Endothelial cell of umbilical vein (primary cell): Measurements from ENCODE around the gene DEF6. TPM values are rescaled to one million over a fixed set of nuclear protein-coding genes. Genes with fewer than 3 reads are reported as not detected.

Experiments used
- BruUV-seq: library from RNA; stranded (reverse); fragments of 400-500 nt; replicated peaks from 2 replicates; lab custom pipeline; 2021; lab: Mats Ljungman, UMichigan
- CTCF ChIA-PET: fragments of 300-600, 350-600 bp; sonication (Branson Sonifier 250); formaldehyde crosslinking; loops from one replicate; lab custom pipeline; 2021; ENCODE audit warnings: antibody characterized with exemption, inconsistent platforms; lab: Charles Lee
- POLR2A ChIA-PET: fragments of 300-600, 350-600 bp; sonication (Branson Sonifier 250); formaldehyde crosslinking; loops from one replicate; lab custom pipeline; 2021; ENCODE audit warnings: antibody characterized with exemption, inconsistent platforms; lab: Charles Lee
- DNase-seq: peaks from one replicate; pipeline ENCODE4 v3.0.0-alpha.2; 2011; ENCODE audit warnings: low read depth, low spot score
- FAIRE-seq: peaks from 2 replicates; lab custom pipeline; 2011; peaks lifted over from hg19 to GRCh38; lab: Jason Lieb, UNC
- H2AFZ ChIP-seq: 2 replicates; pipeline ENCODE4 v1.6.0; 2012; ENCODE audit warnings: low read depth, low read length, control low read depth, inconsistent platforms
- H3K27ac ChIP-seq: 2 replicates; pipeline ENCODE4 v1.5.1; 2011; ENCODE audit warnings: low read depth, mild to moderate bottlenecking, control low read depth, low read length, moderate library complexity; ENCODE audit not compliant: insufficient read depth
- H3K27me3 ChIP-seq, 2 experiments: 2 replicates each; pipeline versions ENCODE4 v1.6.0 to v1.6.1; 2011; ENCODE audit warnings: low read length in 2 of 2, mixed read lengths in 1 of 2; ENCODE audit not compliant: control insufficient read depth in 2 of 2, insufficient read depth in 2 of 2
- H3K36me3 ChIP-seq, 2 experiments: 2 replicates in 1 of 2; 3 replicates in 1 of 2; pipeline ENCODE4 v1.5.1; 2011; ENCODE audit warnings: low read length in 2 of 2, mild to moderate bottlenecking in 1 of 2, moderate library complexity in 1 of 2; ENCODE audit not compliant: control insufficient read depth in 2 of 2, insufficient read depth in 2 of 2; ENCODE audit errors: extremely low read depth in 1 of 2
- H3K4me1 ChIP-seq: 3 replicates; pipeline ENCODE4 v1.5.1; 2011; ENCODE audit warnings: mild to moderate bottlenecking, low read length; ENCODE audit not compliant: control insufficient read depth, insufficient read depth; ENCODE audit errors: extremely low read depth
- H3K4me2 ChIP-seq: 2 replicates; pipeline ENCODE4 v1.6.1; 2011; ENCODE audit warnings: low read length, control low read depth, mixed read lengths; ENCODE audit not compliant: insufficient read depth
- H3K4me3 ChIP-seq, 3 experiments: fragments of 200-600 bp in 1 of 3; sonication (generic), shearing (Covaris generic) in 1 of 3; replicated peaks in 1 of 3; 2 replicates each; pipeline ENCODE4 v1.5.1; 2011 to 2016; ENCODE audit warnings: control low read depth in 3 of 3, low read length in 3 of 3, mild to moderate bottlenecking in 2 of 3, inconsistent platforms in 1 of 3, low read depth in 1 of 3, moderate library complexity in 1 of 3; ENCODE audit not compliant: insufficient read depth in 1 of 3
- H3K79me2 ChIP-seq: 2 replicates; pipeline ENCODE4 v1.6.0; 2012; ENCODE audit warnings: low read length, inconsistent platforms; ENCODE audit not compliant: control insufficient read depth, insufficient read depth
- H3K9ac ChIP-seq: replicated peaks from 2 replicates; pipeline ENCODE3; 2011; ENCODE audit warnings: low read length, control low read depth; ENCODE audit not compliant: insufficient read depth; ENCODE audit errors: extremely low read depth
- H3K9me1 ChIP-seq: replicated peaks from 3 replicates; pipeline ENCODE4 v1.6.0; 2011; ENCODE audit warnings: mild to moderate bottlenecking, low read length; ENCODE audit not compliant: control insufficient read depth, insufficient read depth; ENCODE audit errors: extremely low read depth
- H3K9me3 ChIP-seq: replicated peaks from 2 replicates; pipeline ENCODE4 v1.5.1; 2012; ENCODE audit warnings: low read length, inconsistent platforms; ENCODE audit not compliant: control insufficient read depth, insufficient read depth
- H4K20me1 ChIP-seq: replicated peaks from 2 replicates; pipeline ENCODE3; 2011; ENCODE audit warnings: mild to moderate bottlenecking, low read length; ENCODE audit not compliant: control insufficient read depth, insufficient read depth; ENCODE audit errors: extremely low read depth
- EZH2 ChIP-seq: IDR thresholded peaks from 2 replicates; pipeline ENCODE4 v1.6.1; 2012; ENCODE audit warnings: borderline replicate concordance, low read depth, mild to moderate bottlenecking, moderate library complexity, low read length, inconsistent platforms; ENCODE audit not compliant: severe bottlenecking
- FOS ChIP-seq: IDR thresholded peaks from 2 replicates; pipeline ENCODE4 v1.6.1; 2011; ENCODE audit warnings: mild to moderate bottlenecking, low read length, moderate library complexity, borderline replicate concordance; ENCODE audit not compliant: insufficient read depth
- GATA2 ChIP-seq: IDR thresholded peaks from 2 replicates; pipeline ENCODE4 v1.7.0; 2011; ENCODE audit warnings: low read depth, mild to moderate bottlenecking, moderate library complexity, mixed read lengths, low read length; ENCODE audit not compliant: insufficient read length, insufficient read depth
- JUN ChIP-seq: IDR thresholded peaks from 2 replicates; pipeline ENCODE4 v1.6.1; 2011; ENCODE audit warnings: borderline replicate concordance, low read depth; ENCODE audit not compliant: insufficient read length, insufficient read depth
- MYC ChIP-seq: IDR thresholded peaks from one replicate; pipeline ENCODE4 v1.6.1; 2011; ENCODE audit warnings: mild to moderate bottlenecking, low read depth, low read length
- POLR2A ChIP-seq: IDR thresholded peaks from 2 replicates; pipeline ENCODE4 v1.6.1; 2012; ENCODE audit warnings: low read depth, mild to moderate bottlenecking, control low read depth, low read length
- POLR2AphosphoS5 ChIP-seq: IDR thresholded peaks from 2 replicates; pipeline ENCODE4 v1.6.1; 2012; ENCODE audit warnings: low read depth, mild to moderate bottlenecking, control low read depth, low read length, moderate library complexity; ENCODE audit not compliant: insufficient read depth
- dilution Hi-C: fragments of 300-500 bp; cut with MboI; formaldehyde crosslinking; loops from one replicate; pipeline ENCODE4 v1.15.0; 2019; ENCODE audit warnings: low sequenced_read_pairs; ENCODE audit not compliant: extremely low pct_ligation_motif_present
- intact Hi-C: fragments of 100-400 bp; cut with micrococcal nuclease; formaldehyde crosslinking; loops from one replicate; pipeline ENCODE4 v1.10.0; 2022
- polyA plus RNA-seq, 4 experiments: library from polyadenylated mRNA; depleted of rRNA in 3 of 4; stranded (reverse) in 3 of 4; unstranded in 1 of 4; fragments of >200 nt; gene quantifications; 2 replicates each; pipeline versions ENCODE4 v1.2.1 to v1.2.3, GENCODE V29; 2011 to 2012; ENCODE audit warnings: missing spikeins in 1 of 4
- total RNA-seq: library from RNA; stranded (reverse); gene quantifications from 2 replicates; pipeline ENCODE4 v1.2.3, GENCODE V29; 2021
- TF ChIP-seq, protein P1 (sequence below): IDR thresholded peaks from 2 replicates; pipeline ENCODE4 v1.6.1; 2011; ENCODE audit not compliant: insufficient read depth, insufficient read length
- TF ChIP-seq, protein P2 (sequence below), 2 donors: IDR thresholded peaks; 1 replicate in 1 of 2; 2 replicates in 1 of 2; pipeline ENCODE4 v1.5.1; 2011; ENCODE audit warnings: low read length in 2 of 2, mild to moderate bottlenecking in 2 of 2, moderate library complexity in 2 of 2, control low read depth in 1 of 2, inconsistent platforms in 1 of 2, low read depth in 1 of 2; ENCODE audit not compliant: insufficient read depth in 1 of 2; ENCODE audit errors: extremely low read depth in 1 of 2

Gene DEF6
- total and polyA plus RNA-seq, 2 donors (not counting 3 experiments of a cell fraction or from before 2014, with no cell fraction given), result 0.59 to 0.77 TPM

DNA sequence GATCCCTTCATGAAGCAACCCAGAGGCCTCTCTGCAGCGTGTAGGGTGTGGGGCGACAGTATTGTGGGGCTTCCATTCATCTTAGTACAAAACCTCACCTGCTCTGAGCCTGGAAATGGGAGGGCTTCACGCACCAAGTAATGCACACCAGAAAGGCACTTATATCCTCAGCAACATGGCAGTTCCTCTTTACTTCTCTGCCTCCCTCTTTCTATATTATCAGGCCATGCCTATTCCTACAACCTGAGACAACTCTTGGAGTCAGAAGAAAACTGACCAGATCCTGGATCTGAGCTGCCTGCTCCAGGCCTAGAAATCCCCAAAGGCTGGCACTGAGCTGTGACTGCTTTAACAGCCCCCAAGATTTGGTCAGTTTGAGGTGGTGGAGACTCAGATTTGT lies 45.7 kb upstream of the DEF6 start:
- no peaks in the 10 kb centered on the region for H3K27me3 ChIP-seq

More for the DNA sequence above, 45.7 kb upstream of the DEF6 start:
- Histone ChIP-seq H2AFZ (no peak overlapping the region), H3K9me3 (no peaks in the 10 kb centered on the region), H3K9me1 (no peaks in the 10 kb centered on the region), H3K4me1 (no peaks in the 10 kb centered on the region), H3K79me2 (no peaks in the 10 kb centered on the region), H3K27ac (no peak overlapping the region), H4K20me1 (no peaks in the 10 kb centered on the region), H3K36me3 (no peaks in the 10 kb centered on the region), H3K4me2 (no peak overlapping the region), H3K4me3 (no peak overlapping the region), H3K9ac (no peak overlapping the region)
- DNase-seq, result no peak
- ChIA-PET CTCF (interaction anchor here (1.6 kb wide), 1 partner anchor 12 kb away, joined by 6 read pairs; no protein-coding TSS in a partner anchor), POLR2A (no interaction called here)
- dilution Hi-C loops (no loop called here), intact Hi-C loops (no loop called here)
- TF ChIP-seq FOS, result no peak
- no peak for TF ChIP-seq EZH2
- TF ChIP-seq, protein P1, sequence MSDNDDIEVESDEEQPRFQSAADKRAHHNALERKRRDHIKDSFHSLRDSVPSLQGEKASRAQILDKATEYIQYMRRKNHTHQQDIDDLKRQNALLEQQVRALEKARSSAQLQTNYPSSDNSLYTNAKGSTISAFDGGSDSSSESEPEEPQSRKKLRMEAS, result no peak
- no peak for TF ChIP-seq GATA2
- TF ChIP-seq, protein P2, sequence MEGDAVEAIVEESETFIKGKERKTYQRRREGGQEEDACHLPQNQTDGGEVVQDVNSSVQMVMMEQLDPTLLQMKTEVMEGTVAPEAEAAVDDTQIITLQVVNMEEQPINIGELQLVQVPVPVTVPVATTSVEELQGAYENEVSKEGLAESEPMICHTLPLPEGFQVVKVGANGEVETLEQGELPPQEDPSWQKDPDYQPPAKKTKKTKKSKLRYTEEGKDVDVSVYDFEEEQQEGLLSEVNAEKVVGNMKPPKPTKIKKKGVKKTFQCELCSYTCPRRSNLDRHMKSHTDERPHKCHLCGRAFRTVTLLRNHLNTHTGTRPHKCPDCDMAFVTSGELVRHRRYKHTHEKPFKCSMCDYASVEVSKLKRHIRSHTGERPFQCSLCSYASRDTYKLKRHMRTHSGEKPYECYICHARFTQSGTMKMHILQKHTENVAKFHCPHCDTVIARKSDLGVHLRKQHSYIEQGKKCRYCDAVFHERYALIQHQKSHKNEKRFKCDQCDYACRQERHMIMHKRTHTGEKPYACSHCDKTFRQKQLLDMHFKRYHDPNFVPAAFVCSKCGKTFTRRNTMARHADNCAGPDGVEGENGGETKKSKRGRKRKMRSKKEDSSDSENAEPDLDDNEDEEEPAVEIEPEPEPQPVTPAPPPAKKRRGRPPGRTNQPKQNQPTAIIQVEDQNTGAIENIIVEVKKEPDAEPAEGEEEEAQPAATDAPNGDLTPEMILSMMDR (IDR thresholded peaks at IDR 0.05; ENCODE audit: extremely low read depth in 1 of 2, insufficient read depth in 1 of 2, low read depth in 1 of 2, low read length in 2 of 2), result no peak
- TF ChIP-seq JUN, result no peak
- TF ChIP-seq MYC, result no peak
- TF ChIP-seq POLR2AphosphoS5, result no peak
- no peak for TF ChIP-seq POLR2A
- no peak for FAIRE-seq
- no TSS peak for BruUV-seq
